Stimulated activated naive CD8-positive, alpha-beta T cell treated with anti-CD3 and anti-CD28 coated beads, Interleukin-15, Interleukin-2, amounts not matched to agents 100 ng/mL and 50 ng/mL, for 24 hours (primary cell): ENCODE results near the gene ZBTB45.
A peak's percentile ranks its signal among the peaks of the same experiment; 100 is the strongest.

ENCODE experiments used
- H3K27ac Mint-ChIP-seq: one replicate; pipeline ENCODE4 v1.8.0; 2021; ENCODE audit warnings: mild to moderate bottlenecking, mixed read lengths
- H3K27me3 Mint-ChIP-seq: one replicate; pipeline ENCODE4 v1.8.0; 2021; ENCODE audit warnings: mixed read lengths
- H3K36me3 Mint-ChIP-seq: one replicate; pipeline ENCODE4 v1.8.0; 2021; ENCODE audit warnings: low read depth, mixed read lengths
- H3K4me1 Mint-ChIP-seq: one replicate; pipeline ENCODE4 v1.8.0; 2021; ENCODE audit warnings: low read depth, mixed read lengths
- H3K4me3 Mint-ChIP-seq: one replicate; pipeline ENCODE4 v1.8.0; 2021; ENCODE audit warnings: mild to moderate bottlenecking, mixed read lengths
- H3K9me3 Mint-ChIP-seq: one replicate; pipeline ENCODE4 v1.8.0; 2021; ENCODE audit warnings: mixed read lengths

Gene ZBTB45

DNA sequence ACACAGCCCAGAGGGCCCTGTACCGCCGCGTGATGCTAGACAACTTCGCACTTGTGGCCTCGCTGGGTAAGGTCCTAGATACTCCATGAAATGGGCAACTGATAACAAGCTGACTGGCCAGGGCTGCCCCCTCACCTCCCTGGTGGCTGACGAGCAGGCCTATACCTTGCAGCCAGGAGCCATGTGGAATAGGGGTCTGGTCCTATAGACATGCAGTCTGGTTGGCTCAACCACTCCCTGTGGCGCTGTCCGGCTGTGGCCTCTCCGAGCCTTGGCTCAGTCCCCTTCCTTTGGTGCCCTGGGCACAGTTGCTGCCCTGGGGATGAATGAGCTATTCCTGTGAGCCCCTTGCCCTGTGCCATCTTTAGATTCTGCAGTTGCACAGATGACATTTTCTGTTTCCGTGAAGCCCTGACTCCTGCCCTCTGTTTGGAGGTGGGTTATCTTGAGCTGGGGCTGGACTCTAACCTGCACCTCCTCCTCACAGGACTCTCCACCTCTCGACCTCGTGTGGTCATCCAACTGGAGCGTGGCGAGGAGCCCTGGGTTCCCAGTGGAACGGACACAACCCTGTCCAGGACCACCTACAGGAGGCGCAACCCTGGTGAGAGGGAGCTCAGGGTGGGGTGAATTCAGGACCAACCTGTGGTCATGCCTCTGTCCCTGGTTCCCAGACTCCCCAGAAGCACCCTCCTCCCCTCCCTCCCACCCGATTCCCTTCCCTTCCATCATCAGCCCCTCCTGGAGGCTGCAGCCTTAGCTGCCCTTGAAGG lies 50.2 kb downstream of the ZBTB45 start:
- peaks cover 25% of the 10 kb centered on the region for H3K4me1 Mint-ChIP-seq
- no peak overlapping the region for H3K4me3 Mint-ChIP-seq
- peaks cover 3% of the 10 kb centered on the region for H3K27me3 Mint-ChIP-seq
- H3K9me3 Mint-ChIP-seq: no peaks in the 10 kb centered on the region
- H3K36me3 Mint-ChIP-seq: peaks cover 28% of the 10 kb centered on the region
- H3K27ac Mint-ChIP-seq: no peak overlapping the region

DNA sequence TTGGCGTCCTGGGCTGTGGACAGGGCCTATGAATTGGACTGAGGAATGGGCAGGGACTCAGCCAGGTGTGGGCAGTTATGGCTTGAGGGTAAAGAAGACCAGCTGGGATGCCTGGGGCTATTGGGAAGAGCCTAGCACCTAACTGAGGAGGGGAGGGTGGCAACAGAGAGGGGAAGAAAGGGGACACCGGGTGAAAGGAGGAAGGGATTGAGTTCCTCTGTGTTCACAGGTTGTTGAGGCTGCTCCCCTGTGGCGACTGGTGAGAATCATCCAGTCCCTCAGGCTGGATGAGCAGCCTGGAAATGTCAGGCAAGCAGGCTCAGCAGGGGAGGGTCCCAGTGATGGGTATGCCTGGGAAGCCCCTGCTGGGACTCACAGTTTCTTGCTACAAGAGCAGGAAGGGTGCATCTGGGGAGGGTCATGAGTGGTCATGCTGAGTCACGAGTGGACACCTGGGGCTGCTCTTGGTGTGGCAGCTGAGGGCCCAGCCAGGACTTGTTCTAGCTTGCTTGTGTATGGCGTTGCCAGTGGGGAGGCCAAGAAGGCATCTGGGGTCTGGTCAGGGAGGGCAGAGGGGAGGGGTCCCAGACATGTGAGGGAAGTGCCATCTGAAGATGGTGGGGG lies 51.3 kb downstream of the ZBTB45 start:
- Mint-ChIP-seq H3K4me3 (peak overlapping the region; percentile 92), H3K36me3 (peaks cover 28% of the 10 kb centered on the region), H3K27me3 (peaks cover 3% of the 10 kb centered on the region), H3K27ac (peak overlapping the region; percentile 59), H3K4me1 (peaks cover 23% of the 10 kb centered on the region), H3K9me3 (no peaks in the 10 kb centered on the region)

DNA sequence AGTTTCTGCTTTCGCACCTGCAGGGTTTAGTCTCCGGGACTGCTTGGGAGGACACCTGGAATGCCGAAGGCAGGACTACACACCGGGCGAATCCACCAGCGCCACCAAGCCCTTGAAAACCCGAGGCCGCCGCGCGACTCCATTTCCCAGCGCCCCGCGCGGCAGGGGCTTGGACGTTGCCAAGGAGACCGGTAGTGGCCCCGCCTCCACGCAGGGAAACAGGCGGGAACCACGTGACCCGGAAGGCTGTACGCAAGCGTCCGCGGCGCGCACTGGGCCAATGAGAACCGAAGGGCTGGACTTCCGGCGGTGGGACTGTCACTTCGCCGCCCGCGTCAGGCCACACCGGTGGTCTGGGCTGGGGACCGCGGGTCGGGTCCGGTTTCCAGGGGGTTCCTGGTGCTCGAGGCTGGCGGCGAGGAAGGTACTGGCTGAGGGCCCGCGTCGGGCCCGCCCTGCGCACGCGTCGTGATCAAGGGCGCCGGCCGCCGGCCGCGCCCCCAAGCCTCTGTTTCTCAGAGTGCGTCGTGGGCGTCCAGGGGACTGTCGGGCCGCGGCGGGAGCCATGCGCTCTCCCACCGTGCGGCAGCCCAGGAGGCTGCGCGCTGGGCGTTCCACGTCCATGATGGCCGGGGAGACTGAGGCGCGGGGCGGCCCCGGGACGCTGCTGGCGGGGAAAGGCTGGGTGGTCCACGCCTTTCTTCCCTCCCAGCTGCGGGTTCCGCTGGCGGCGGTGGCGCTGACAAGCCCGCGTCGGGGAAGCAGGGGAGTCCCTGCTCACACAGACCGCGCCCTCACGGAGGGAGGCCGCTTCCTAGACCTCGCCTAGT lies 52.6 kb downstream of the ZBTB45 start, which contains the start of gene ZNF324:
TSS of gene ZNF324 (plus strand) at position 321 of the 830 bp plus-strand sequence. CDS start 2,106 bp downstream, outside the sequence.
- peak within 1 kb of the TSS; percentile 92 for H3K4me3 Mint-ChIP-seq
- H3K36me3 Mint-ChIP-seq: peaks cover 17% of the 10 kb centered on the region
- H3K4me1 Mint-ChIP-seq: peaks cover 23% of the 10 kb centered on the region
- no peaks in the 10 kb centered on the region for H3K9me3 Mint-ChIP-seq
- H3K27me3 Mint-ChIP-seq: peaks cover 3% of the 10 kb centered on the region
- H3K27ac Mint-ChIP-seq: peak within 1 kb of the TSS; percentile 76

DNA sequence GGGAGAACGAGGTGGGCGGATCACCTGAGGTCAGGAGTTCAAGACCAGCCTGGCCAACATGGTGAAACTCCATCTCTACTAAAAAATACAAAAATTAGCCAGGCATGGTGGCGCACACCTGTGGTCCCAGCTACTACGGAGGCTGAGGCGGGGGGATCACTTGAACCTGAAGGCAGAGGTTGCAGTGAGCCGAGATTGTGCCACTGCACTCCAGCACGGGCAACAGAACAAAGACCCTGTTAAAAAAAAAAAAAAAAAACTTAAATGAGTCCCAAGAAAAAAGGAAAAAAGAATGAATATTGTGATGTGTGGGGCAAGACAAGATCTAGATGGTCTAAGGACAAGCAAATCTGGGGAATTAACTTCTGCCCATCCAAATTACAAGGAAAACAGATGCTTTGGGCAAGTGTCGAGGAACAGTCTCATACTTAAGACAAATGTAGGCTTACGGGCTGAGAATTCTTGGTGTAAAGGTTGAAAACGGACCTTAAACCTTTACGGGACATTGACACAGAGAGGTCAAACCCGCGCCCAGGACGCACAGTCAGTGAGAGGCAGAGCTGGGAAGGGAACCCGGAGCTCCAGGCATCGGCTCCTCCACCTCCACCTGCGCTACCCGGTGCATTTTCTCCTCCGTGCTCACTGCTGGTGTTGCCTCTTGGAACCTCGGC lies 53.4 kb downstream of the ZBTB45 start:
- Mint-ChIP-seq H3K27ac (peak overlapping the region; percentile 67), H3K9me3 (no peaks in the 10 kb centered on the region), H3K27me3 (peaks cover 3% of the 10 kb centered on the region), H3K4me1 (peaks cover 23% of the 10 kb centered on the region), H3K36me3 (peaks cover 17% of the 10 kb centered on the region), H3K4me3 (peak overlapping the region; percentile 92)
